Body of pancreas (tissue), 4 donors: ENCODE measurements around the gene RAP2B. TPM values are rescaled to one million over a fixed set of nuclear protein-coding genes. Genes with fewer than 3 reads are reported as not detected.
"Not testable (repeated sequence)": the region's sequence is repeated elsewhere in the genome, so short reads cannot be mapped to it uniquely, and the experiment has no call there.

Source experiments
- ATAC-seq: fragments of 150-250 bp; one replicate; pipeline ENCODE4 v1.9.1; 2016
- DNase-seq, 4 donors: peaks; one replicate each; pipeline ENCODE4 v3.0.0-alpha.2; 2019
- H3K27ac ChIP-seq, 4 donors: fragments of 200-600 bp; sonication (generic); 1 replicate in 3 of 4; 2 replicates in 1 of 4; pipeline versions ENCODE4 v1.5.1 to v1.6.1; 2016 to 2019; ENCODE audit warnings: mild to moderate bottlenecking in 1 of 4, mixed read lengths in 1 of 4, moderate library complexity in 1 of 4
- H3K27me3 ChIP-seq, 2 donors: fragments of 200-600 bp; sonication (generic); one replicate each; pipeline ENCODE4 v1.6.0; 2016; ENCODE audit warnings: mild to moderate bottlenecking in 1 of 2
- H3K36me3 ChIP-seq, 2 donors: fragments of 200-600 bp; sonication (generic); replicated peaks in 1 of 2; 2 replicates each; pipeline ENCODE4 v1.5.1; 2016; ENCODE audit warnings: low read depth in 2 of 2; ENCODE audit not compliant: insufficient read depth in 1 of 2
- H3K4me1 ChIP-seq: fragments of 200-600 bp; sonication (generic); one replicate; pipeline ENCODE4 v1.6.0; 2016
- H3K4me3 ChIP-seq, 2 donors: fragments of 200-600 bp; sonication (generic); 1 replicate in 1 of 2; 2 replicates in 1 of 2; pipeline ENCODE4 v1.5.1; 2016 to 2019
- H3K9me3 ChIP-seq, 3 donors: fragments of 200-600 bp; sonication (generic); 1 replicate in 2 of 3; 2 replicates in 1 of 3; pipeline ENCODE4 v1.5.1; 2016
- CTCF ChIP-seq, 7 experiments: fragments of 450-650 bp in 4 of 7; fragments of 200-600 bp in 3 of 7; sonication (generic) in 3 of 7; IDR thresholded peaks; one replicate each; pipeline ENCODE4 v1.5.1; 2016 to 2019; ENCODE audit warnings: antibody characterized with exemption in 7 of 7
- POLR2A ChIP-seq, 3 donors: fragments of 450-650 bp; IDR thresholded peaks; one replicate each; pipeline ENCODE4 v1.6.1; 2016; ENCODE audit warnings: antibody characterized with exemption in 3 of 3, mild to moderate bottlenecking in 2 of 3
- WGBS, 2 donors: methylation state at CpG; one replicate each; pipeline ENCODE4 v1.1.5; 2017; 5-methylcytosine and 5-hydroxymethylcytosine counted together
- intact Hi-C: fragments of 100-400 bp; cut with DNase I; formaldehyde crosslinking; loops from one replicate; pipeline ENCODE4 v1.15.1; 2023
- total RNA-seq, 2 donors: library from RNA; depleted of rRNA; stranded (reverse); fragments of >200 nt; gene quantifications; one replicate each; pipeline ENCODE4 v1.1.0, GENCODE V29; 2016

The RAP2B gene
- total RNA-seq, 2 donors from 2014 or later: 3.6 to 6.5 TPM

- intact Hi-C loops: no loop called here
- 78 to 80% methylated on average over 6 of the region's 6 CpGs for WGBS, 2 donors
- no peak for ATAC-seq
Measured at GRCh38 chr3:153146191-153147053, 15.6 kb upstream of the RAP2B start.

GRCh38 chr3:153150991-153151390 lies 11.0 kb upstream of the RAP2B start:
- intact Hi-C loops: no loop called here
- H3K4me3 ChIP-seq: no peak overlapping the region
- DNase-seq (no peak), ATAC-seq (no peak)
- TF ChIP-seq POLR2A (IDR thresholded peaks at IDR 0.05): no peak
- TF ChIP-seq CTCF (IDR thresholded peaks at IDR 0.05): no peak
- H3K27me3 ChIP-seq: no peaks in the 10 kb centered on the region
- H3K9me3 ChIP-seq: no peaks in the 10 kb centered on the region
- H3K27ac ChIP-seq: no peak overlapping the region
- no peaks in the 10 kb centered on the region for H3K4me1 ChIP-seq
- 59 to 61% methylated on average over 2 of the region's 2 CpGs for WGBS, 2 donors
- no peaks in the 10 kb centered on the region for H3K36me3 ChIP-seq

More at GRCh38 chr3:153146191-153147053, 15.6 kb upstream of the RAP2B start:
- Histone ChIP-seq H3K27ac (no peak overlapping the region), H3K36me3 (no peaks in the 10 kb centered on the region), H3K9me3 (no peaks in the 10 kb centered on the region), H3K27me3 (no peaks in the 10 kb centered on the region), H3K4me3 (no peak overlapping the region), H3K4me1 (no peaks in the 10 kb centered on the region)
- no peak for DNase-seq
- TF ChIP-seq POLR2A (IDR thresholded peaks at IDR 0.05) (no peak), CTCF (IDR thresholded peaks at IDR 0.05) (no peak)

- DNase-seq, H3K27me3 ChIP-seq, H3K4me3 ChIP-seq, H3K9me3 ChIP-seq, intact Hi-C loops, H3K36me3 ChIP-seq, H3K27ac ChIP-seq, ATAC-seq, H3K4me1 ChIP-seq: not testable (repeated sequence)
- 94 to 99% methylated on average over 12 to 19 of the region's 29 CpGs for WGBS, 2 donors
Measured at GRCh38 chr3:153155786-153156185, 6.2 kb upstream of the RAP2B start.

GRCh38 chr3:153158189-153158588 lies 3.8 kb upstream of the RAP2B start:
- 54 to 55% methylated on average over 4 of the region's 4 CpGs for WGBS, 2 donors
- ATAC-seq (no peak), DNase-seq (no peak)
- Histone ChIP-seq H3K9me3 (no peaks in the 10 kb centered on the region), H3K4me3 (no peak overlapping the region), H3K36me3 (no peaks in the 10 kb centered on the region), H3K27ac (no peak overlapping the region), H3K27me3 (no peaks in the 10 kb centered on the region), H3K4me1 (no peaks in the 10 kb centered on the region)
- intact Hi-C loops: no loop called here
- TF ChIP-seq POLR2A (IDR thresholded peaks at IDR 0.05) (no peak), CTCF (IDR thresholded peaks at IDR 0.05) (no peak)

GRCh38 chr3:153158961-153159735 lies 2.9 kb upstream of the RAP2B start:
- TF ChIP-seq POLR2A (IDR thresholded peaks at IDR 0.05): no peak
- no peak for TF ChIP-seq CTCF (IDR thresholded peaks at IDR 0.05)
- WGBS, 2 donors: 73 to 81% methylated on average over 8 to 9 of the region's 9 CpGs
- intact Hi-C loops: no loop called here
- no peaks in the 10 kb centered on the region for H3K36me3 ChIP-seq
- DNase-seq (no peak), ATAC-seq (no peak)
- H3K9me3 ChIP-seq: no peaks in the 10 kb centered on the region
- H3K27ac ChIP-seq: no peak overlapping the region
- no peaks in the 10 kb centered on the region for H3K27me3 ChIP-seq
- H3K4me1 ChIP-seq: peaks cover 5% of the 10 kb centered on the region
- no peak overlapping the region for H3K4me3 ChIP-seq
